Panc1 (cell line): ENCODE results near the gene CDK14.

Experiments used
- CTCF ChIP-seq: fragments of 450-650 bp; IDR thresholded peaks from 2 replicates; pipeline ENCODE4 v1.5.1; 2017; ENCODE audit warnings: mild to moderate bottlenecking
- POLR2AphosphoS5 ChIP-seq: IDR thresholded peaks from 2 replicates; pipeline ENCODE4 v1.6.1; 2012; ENCODE audit warnings: mild to moderate bottlenecking, low read depth, low read length, moderate library complexity
- REST ChIP-seq, 2 experiments: IDR thresholded peaks; 2 replicates each; pipeline ENCODE4 v1.6.1; 2011 to 2012; ENCODE audit warnings: low read depth in 2 of 2, control low read depth in 1 of 2, low read length in 1 of 2, mild to moderate bottlenecking in 1 of 2, moderate library complexity in 1 of 2; ENCODE audit not compliant: insufficient read depth in 1 of 2

GRCh38 chr7:90705391-90706071 is 109.4 kb downstream of the CDK14 start:
- TF ChIP-seq CTCF (no peak), POLR2AphosphoS5 (no peak), REST (IDR thresholded peaks at IDR 0.05; ENCODE audit: insufficient read depth in 1 of 2, low read depth in 2 of 2, low read length in 1 of 2) (no peak)
